GM12891 (cell line): ENCODE data around the gene NEU1.
"Not testable (repeated sequence)": the region's sequence is repeated elsewhere in the genome, so short reads cannot be mapped to it uniquely, and the experiment has no call there.

Experiments used
- POLR2A ChIP-seq: IDR thresholded peaks from 2 replicates; pipeline ENCODE4 v1.6.1; 2011; ENCODE audit warnings: low read depth, low read length, control low read depth
- POLR2AphosphoS5 ChIP-seq: IDR thresholded peaks from 2 replicates; pipeline ENCODE4 v1.6.1; 2011; ENCODE audit warnings: low read depth, low read length, control low read depth
- POU2F2 ChIP-seq: IDR thresholded peaks from 2 replicates; pipeline ENCODE4 v1.6.1; 2011; ENCODE audit warnings: low read depth, mild to moderate bottlenecking, control low read depth, low read length, moderate library complexity

DNA sequence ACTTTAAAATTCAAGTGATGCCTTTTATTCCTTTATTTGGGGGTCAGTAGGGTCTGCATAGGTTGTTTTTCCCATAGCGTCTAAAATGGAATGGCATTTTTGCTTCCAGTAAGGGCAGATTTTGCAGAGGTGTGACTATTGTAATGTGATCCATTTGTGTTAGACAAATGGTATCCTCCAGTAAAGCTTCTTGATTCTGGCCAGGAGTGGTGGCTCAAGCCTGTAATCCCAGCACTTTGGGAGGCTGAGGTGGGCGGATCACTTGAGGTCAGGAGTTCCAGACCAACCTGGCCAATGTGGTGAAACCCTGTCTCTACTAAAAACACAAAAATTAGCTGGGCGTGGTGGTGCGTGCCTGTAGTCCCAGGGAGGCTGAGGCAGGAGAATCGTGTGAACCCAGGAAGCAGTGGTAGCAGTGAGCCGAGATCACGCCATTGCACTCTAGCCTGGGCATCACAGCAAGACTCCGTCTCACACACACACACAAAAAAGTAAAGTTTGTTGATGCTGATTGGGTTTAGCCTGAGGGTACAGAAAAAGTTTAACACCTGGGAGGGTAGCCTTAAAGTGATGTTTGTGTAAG, 44.6 kb downstream of the NEU1 start:
- TF ChIP-seq POU2F2, POLR2A, POLR2AphosphoS5: not testable (repeated sequence)
